IMR-90 (cell line): ENCODE data around the gene LAIR1. TPM values are rescaled to one million over a fixed set of nuclear protein-coding genes. Genes with fewer than 3 reads are reported as not detected.

Experiments used
- ATAC-seq: fragments of 200-7000 bp; cut with Tn5 transposase; 2 replicates; pipeline ENCODE4 v1.9.1; 2020; ENCODE audit warnings: low read depth, mild to moderate bottlenecking, moderate library complexity
- BruUV-seq: library from RNA; stranded (reverse); fragments of 400-500 nt; replicated peaks from 2 replicates; lab custom pipeline; 2021; lab: Mats Ljungman, UMichigan
- CTCF ChIA-PET: fragments of 300-600 bp; formaldehyde crosslinking; extraction: SDS; loops from one replicate; lab custom pipeline; 2021; ENCODE audit warnings: antibody characterized with exemption; lab: Yijun Ruan, JAX
- POLR2A ChIA-PET: fragments of 300-600 bp; sonication (Branson Sonifier 250); formaldehyde crosslinking; loops from one replicate; lab custom pipeline; 2022; ENCODE audit warnings: antibody characterized with exemption; ENCODE audit not compliant: unreplicated experiment; lab: Charles Lee
- DNase-seq: peaks from one replicate; pipeline ENCODE4 v3.0.0; 2013
- H2AFZ ChIP-seq: replicated peaks from 2 replicates; pipeline ENCODE3; 2013; ENCODE audit warnings: low read length, mild to moderate bottlenecking; ENCODE audit not compliant: poor library complexity
- H2AK5ac ChIP-seq: 2 replicates; pipeline ENCODE4 v1.6.1; 2013; ENCODE audit warnings: low read depth, low read length, inconsistent platforms
- H2AK9ac ChIP-seq: replicated peaks from 2 replicates; pipeline ENCODE3; 2013; ENCODE audit warnings: mild to moderate bottlenecking, low read depth, low read length, moderate library complexity; ENCODE audit not compliant: poor library complexity
- H2BK120ac ChIP-seq: 2 replicates; pipeline ENCODE4 v1.6.1; 2013; ENCODE audit warnings: low read depth, low read length, inconsistent platforms
- H2BK15ac ChIP-seq: 3 replicates; pipeline ENCODE4 v1.6.1; 2013; ENCODE audit warnings: low read depth, low read length, inconsistent platforms
- H2BK20ac ChIP-seq: 2 replicates; pipeline ENCODE4 v1.6.1; 2013; ENCODE audit warnings: low read depth, mild to moderate bottlenecking, inconsistent platforms, low read length, moderate library complexity
- H2BK5ac ChIP-seq: 2 replicates; pipeline ENCODE4 v1.6.1; 2013; ENCODE audit warnings: mild to moderate bottlenecking, low read depth, low read length, inconsistent platforms; ENCODE audit not compliant: poor library complexity, severe bottlenecking
- H3K14ac ChIP-seq: replicated peaks from 2 replicates; pipeline ENCODE4 v1.6.1; 2013; ENCODE audit warnings: low read depth, low read length, inconsistent platforms
- H3K18ac ChIP-seq: 2 replicates; pipeline ENCODE4 v1.6.1; 2013; ENCODE audit warnings: low read depth, low read length, control low read depth
- H3K23ac ChIP-seq: 2 replicates; pipeline ENCODE4 v1.6.1; 2013; ENCODE audit warnings: low read depth, low read length, inconsistent platforms
- H3K27ac ChIP-seq: 2 replicates; pipeline ENCODE4 v1.5.1; 2013; ENCODE audit warnings: mild to moderate bottlenecking, control low read depth, low read length; ENCODE audit not compliant: insufficient read depth
- H3K27me3 ChIP-seq: 2 replicates; pipeline ENCODE4 v1.6.1; 2013; ENCODE audit warnings: low read length; ENCODE audit not compliant: control insufficient read depth, insufficient read depth
- H3K36me3 ChIP-seq: 2 replicates; pipeline ENCODE4 v1.6.1; 2013; ENCODE audit warnings: low read length, mixed read lengths; ENCODE audit not compliant: control insufficient read depth, insufficient read depth
- H3K4ac ChIP-seq: 2 replicates; pipeline ENCODE4 v1.6.1; 2013; ENCODE audit warnings: low read depth, low read length, inconsistent platforms
- H3K4me1 ChIP-seq: 2 replicates; pipeline ENCODE4 v1.6.1; 2013; ENCODE audit warnings: low read length, mixed read lengths; ENCODE audit not compliant: control insufficient read depth, insufficient read depth
- H3K4me2 ChIP-seq: 2 replicates; pipeline ENCODE4 v1.6.1; 2013; ENCODE audit warnings: low read depth, mild to moderate bottlenecking, control low read depth, low read length, moderate library complexity
- H3K4me3 ChIP-seq: 2 replicates; pipeline ENCODE4 v1.5.1; 2013; ENCODE audit warnings: low read depth, mild to moderate bottlenecking, control low read depth, low read length, moderate library complexity; ENCODE audit not compliant: insufficient read depth
- H3K56ac ChIP-seq: 2 replicates; pipeline ENCODE4 v1.6.1; 2013; ENCODE audit warnings: low read length, inconsistent platforms; ENCODE audit not compliant: insufficient read depth; ENCODE audit errors: extremely low read depth
- H3K79me1 ChIP-seq, 2 experiments: 2 replicates each; pipeline ENCODE4 v1.6.1; 2013; ENCODE audit warnings: low read length in 2 of 2, inconsistent platforms in 1 of 2, low read depth in 1 of 2
- H3K9ac ChIP-seq: 2 replicates; pipeline ENCODE4 v1.6.1; 2013; ENCODE audit warnings: low read depth, low read length, control low read depth
- H3K9me1 ChIP-seq: 2 replicates; pipeline ENCODE4 v1.6.1; 2013; ENCODE audit warnings: low read length, inconsistent platforms; ENCODE audit not compliant: insufficient read depth
- H3K9me3 ChIP-seq: 2 replicates; pipeline ENCODE4 v1.6.1; 2013; ENCODE audit warnings: low read length; ENCODE audit not compliant: control insufficient read depth, insufficient read depth
- H4K20me1 ChIP-seq: 2 replicates; pipeline ENCODE4 v1.6.1; 2013; ENCODE audit warnings: low read length, inconsistent platforms; ENCODE audit not compliant: insufficient read depth
- H4K5ac ChIP-seq: 2 replicates; pipeline ENCODE4 v1.6.1; 2013; ENCODE audit warnings: mild to moderate bottlenecking, low read depth, low read length, control low read depth
- H4K8ac ChIP-seq, 2 experiments: 2 replicates each; pipeline ENCODE4 v1.6.1; 2013; ENCODE audit warnings: low read depth in 2 of 2, low read length in 2 of 2, control low read depth in 1 of 2, inconsistent platforms in 1 of 2
- H4K91ac ChIP-seq: 2 replicates; pipeline ENCODE4 v1.6.1; 2013; ENCODE audit warnings: low read depth, low read length, inconsistent platforms; ENCODE audit not compliant: insufficient read depth
- BHLHE40 ChIP-seq: fragments of 150-350 bp; IDR thresholded peaks from 2 replicates; pipeline ENCODE4 v1.6.1; 2016; ENCODE audit warnings: mild to moderate bottlenecking, low read depth, low read length
- CEBPB ChIP-seq: IDR thresholded peaks from 2 replicates; pipeline ENCODE4 v1.6.1; 2012; ENCODE audit warnings: low read depth, low read length, improper control_type of control experiment
- CHD1 ChIP-seq: IDR thresholded peaks from 2 replicates; pipeline ENCODE4 v1.6.1; 2012; ENCODE audit warnings: low read depth, low read length, improper control_type of control experiment
- FOS ChIP-seq: fragments of 150-350 bp; IDR thresholded peaks from 2 replicates; pipeline ENCODE4 v1.6.1; 2016; ENCODE audit warnings: low read depth, low read length
- MAFK ChIP-seq: IDR thresholded peaks from 2 replicates; pipeline ENCODE4 v1.6.1; 2012; ENCODE audit warnings: low read depth, low read length, improper control_type of control experiment
- MAZ ChIP-seq: IDR thresholded peaks from 2 replicates; pipeline ENCODE4 v1.6.1; 2012; ENCODE audit warnings: low read depth, mild to moderate bottlenecking, low read length, improper control_type of control experiment, moderate library complexity, borderline replicate concordance
- MXI1 ChIP-seq: IDR thresholded peaks from 2 replicates; pipeline ENCODE4 v1.6.1; 2012; ENCODE audit warnings: low read depth, mild to moderate bottlenecking, low read length, moderate library complexity, borderline replicate concordance
- NFE2L2 ChIP-seq: fragments of 150-350 bp; IDR thresholded peaks from 2 replicates; pipeline ENCODE4 v1.6.1; 2016; ENCODE audit warnings: low read depth, mild to moderate bottlenecking, low read length
- POLR2A ChIP-seq: IDR thresholded peaks from 2 replicates; pipeline ENCODE4 v1.6.1; 2012; ENCODE audit warnings: mild to moderate bottlenecking, low read depth, low read length
- RAD21 ChIP-seq: IDR thresholded peaks from 2 replicates; pipeline ENCODE4 v1.6.1; 2012; ENCODE audit warnings: low read length, improper control_type of control experiment
- RCOR1 ChIP-seq: IDR thresholded peaks from 2 replicates; pipeline ENCODE4 v1.6.1; 2012; ENCODE audit warnings: mild to moderate bottlenecking, low read length, improper control_type of control experiment; ENCODE audit not compliant: insufficient replicate concordance
- RFX5 ChIP-seq: IDR thresholded peaks from 2 replicates; pipeline ENCODE4 v1.8.0; 2012; ENCODE audit warnings: low read depth, mild to moderate bottlenecking, low read length, moderate library complexity
- SMC3 ChIP-seq: fragments of 150-350 bp; IDR thresholded peaks from 2 replicates; pipeline ENCODE4 v1.6.1; 2016; ENCODE audit warnings: low read depth, mild to moderate bottlenecking, antibody characterized with exemption, low read length, moderate library complexity
- USF2 ChIP-seq: fragments of 150-350 bp; IDR thresholded peaks from 2 replicates; pipeline ENCODE4 v1.6.1; 2017; ENCODE audit warnings: mild to moderate bottlenecking, antibody characterized with exemption, low read length, low read depth
- WGBS, 2 experiments: methylation state at CpG; one replicate each; pipeline versions ENCODE4 v1.1.5 to v1.1.7; 2013; ENCODE audit warnings: missing lambda C conversion rate in 2 of 2; ENCODE audit not compliant: insufficient read length in 1 of 2; ENCODE audit errors: extremely low coverage in 2 of 2; 5-methylcytosine and 5-hydroxymethylcytosine counted together
- dilution Hi-C: fragments of 300-500 bp; cut with HindIII; formaldehyde crosslinking; loops from one replicate; pipeline ENCODE4 v1.14.3; 2018; ENCODE audit warnings: low sequenced_read_pairs; ENCODE audit not compliant: unreplicated experiment
- in situ Hi-C: fragments of 300-500 bp; cut with MboI; formaldehyde crosslinking; loops from 3 replicates; pipeline ENCODE4 v1.14.3; 2019; ENCODE audit warnings: low sequenced_read_pairs, inconsistent platforms, mixed read lengths
- intact Hi-C: fragments of 100-400 bp; cut with micrococcal nuclease; formaldehyde crosslinking; loops from 2 replicates; pipeline ENCODE4 v1.10.0; 2022
- polyA plus RNA-seq, 3 experiments: library from polyadenylated mRNA; depleted of rRNA; stranded (reverse); fragments of >200 nt; gene quantifications; 2 replicates each; pipeline ENCODE4 v1.2.3, GENCODE V29; 2012; ENCODE audit warnings: low replicate concordance in 1 of 3
- total RNA-seq: library from RNA; depleted of rRNA; stranded (reverse); fragments of >200 nt; gene quantifications from 2 replicates; pipeline ENCODE4 v1.2.3, GENCODE V29; 2012
- TF ChIP-seq, protein P1 (sequence below): fragments of 150-350 bp; IDR thresholded peaks from 2 replicates; pipeline ENCODE4 v1.6.1; 2016; ENCODE audit warnings: low read depth, mild to moderate bottlenecking, low read length, moderate library complexity, borderline replicate concordance
- TF ChIP-seq, protein P2 (sequence below): conservative IDR thresholded peaks from 2 replicates; pipeline ENCODE4 v1.5.1; 2012; ENCODE audit warnings: mild to moderate bottlenecking, low read depth, low read length, improper control_type of control experiment

The LAIR1 gene
- total and polyA plus RNA-seq, 2 of the 4 experiments (the other 2 are of a cell fraction), result not detected

DNA sequence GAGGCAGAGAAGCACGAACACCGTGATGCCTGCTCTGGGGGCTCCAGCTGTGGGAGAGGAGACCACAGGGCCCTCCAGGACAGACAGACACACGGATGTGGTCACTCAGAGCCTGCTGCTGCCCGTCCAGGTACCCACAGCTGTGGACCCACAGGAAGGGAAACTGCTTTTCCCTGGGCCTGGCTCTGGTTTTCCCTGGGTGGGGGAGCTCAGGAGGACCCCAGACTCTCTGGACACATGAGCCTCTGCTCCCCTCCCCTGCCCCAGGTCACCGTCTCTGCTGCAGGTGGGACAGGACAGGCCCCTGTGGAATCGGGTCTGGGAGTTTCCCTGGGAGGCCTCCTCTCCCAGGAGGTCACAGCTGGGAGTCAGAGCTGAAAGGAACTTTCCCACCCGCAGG lies 33.1 kb downstream of the LAIR1 start:
- Histone ChIP-seq H3K4me2 (no peak overlapping the region), H3K4ac (no peak overlapping the region), H3K79me1 (no peaks in the 10 kb centered on the region), H4K20me1 (no peaks in the 10 kb centered on the region; the same call in 1 of the 2 replicates), H3K4me3 (no peak overlapping the region), H2AFZ (no peak overlapping the region), H3K9me1 (no peaks in the 10 kb centered on the region), H3K36me3 (no peaks in the 10 kb centered on the region), H2BK120ac (no peak overlapping the region), H3K56ac (no peak overlapping the region), H4K5ac (no peak overlapping the region), H3K27ac (no peak overlapping the region), H2BK20ac (no peak overlapping the region), H3K18ac (no peak overlapping the region), H3K27me3 (no peaks in the 10 kb centered on the region), H4K8ac (no peak overlapping the region), H2BK15ac (no peak overlapping the region), H4K91ac (no peak overlapping the region), H3K9me3 (peaks cover 3% of the 10 kb centered on the region; the same call in 1 of the 2 replicates), H2AK5ac (no peak overlapping the region), H3K23ac (no peak overlapping the region), H2BK5ac (no peak overlapping the region), H2AK9ac (no peak overlapping the region), H3K14ac (no peak overlapping the region), H3K9ac (no peak overlapping the region), H3K4me1 (no peaks in the 10 kb centered on the region)
- no peak for ATAC-seq
- 0% methylated on average over 1 of the region's 7 CpGs; no CpG with 5 or more reads in 1 of the 2 experiments for WGBS, 2 experiments
- TF ChIP-seq MAZ (no peak), MXI1 (no peak), NFE2L2 (no peak), CEBPB (no peak), USF2 (no peak), RFX5 (no peak), RCOR1 (no peak), FOS (no peak), SMC3 (no peak), POLR2A (no peak), BHLHE40 (no peak), CHD1 (no peak), RAD21 (no peak), MAFK (no peak)
- TF ChIP-seq, protein P1, sequence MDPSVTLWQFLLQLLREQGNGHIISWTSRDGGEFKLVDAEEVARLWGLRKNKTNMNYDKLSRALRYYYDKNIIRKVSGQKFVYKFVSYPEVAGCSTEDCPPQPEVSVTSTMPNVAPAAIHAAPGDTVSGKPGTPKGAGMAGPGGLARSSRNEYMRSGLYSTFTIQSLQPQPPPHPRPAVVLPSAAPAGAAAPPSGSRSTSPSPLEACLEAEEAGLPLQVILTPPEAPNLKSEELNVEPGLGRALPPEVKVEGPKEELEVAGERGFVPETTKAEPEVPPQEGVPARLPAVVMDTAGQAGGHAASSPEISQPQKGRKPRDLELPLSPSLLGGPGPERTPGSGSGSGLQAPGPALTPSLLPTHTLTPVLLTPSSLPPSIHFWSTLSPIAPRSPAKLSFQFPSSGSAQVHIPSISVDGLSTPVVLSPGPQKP, result no peak
- TF ChIP-seq, protein P2, sequence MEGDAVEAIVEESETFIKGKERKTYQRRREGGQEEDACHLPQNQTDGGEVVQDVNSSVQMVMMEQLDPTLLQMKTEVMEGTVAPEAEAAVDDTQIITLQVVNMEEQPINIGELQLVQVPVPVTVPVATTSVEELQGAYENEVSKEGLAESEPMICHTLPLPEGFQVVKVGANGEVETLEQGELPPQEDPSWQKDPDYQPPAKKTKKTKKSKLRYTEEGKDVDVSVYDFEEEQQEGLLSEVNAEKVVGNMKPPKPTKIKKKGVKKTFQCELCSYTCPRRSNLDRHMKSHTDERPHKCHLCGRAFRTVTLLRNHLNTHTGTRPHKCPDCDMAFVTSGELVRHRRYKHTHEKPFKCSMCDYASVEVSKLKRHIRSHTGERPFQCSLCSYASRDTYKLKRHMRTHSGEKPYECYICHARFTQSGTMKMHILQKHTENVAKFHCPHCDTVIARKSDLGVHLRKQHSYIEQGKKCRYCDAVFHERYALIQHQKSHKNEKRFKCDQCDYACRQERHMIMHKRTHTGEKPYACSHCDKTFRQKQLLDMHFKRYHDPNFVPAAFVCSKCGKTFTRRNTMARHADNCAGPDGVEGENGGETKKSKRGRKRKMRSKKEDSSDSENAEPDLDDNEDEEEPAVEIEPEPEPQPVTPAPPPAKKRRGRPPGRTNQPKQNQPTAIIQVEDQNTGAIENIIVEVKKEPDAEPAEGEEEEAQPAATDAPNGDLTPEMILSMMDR, result no peak
- no TSS peak for BruUV-seq
- POLR2A ChIA-PET, result no interaction called here
- no peak for DNase-seq
- CTCF ChIA-PET, result no interaction called here
- in situ Hi-C loops, result no loop called here
- dilution Hi-C loops, result no loop called here
- intact Hi-C loops, result no loop called here
